NCI-H524 (cell line): ENCODE data around the gene PDIA2.
"Not testable (repeated sequence)": the region's sequence is repeated elsewhere in the genome, so short reads cannot be mapped to it uniquely, and the experiment has no call there.

Experiments used
- DNase-seq, 2 experiments: peaks; one replicate each; lab custom pipeline; 2025; lab: John Stamatoyannopoulos, UW

PDIA2 gene

DNA sequence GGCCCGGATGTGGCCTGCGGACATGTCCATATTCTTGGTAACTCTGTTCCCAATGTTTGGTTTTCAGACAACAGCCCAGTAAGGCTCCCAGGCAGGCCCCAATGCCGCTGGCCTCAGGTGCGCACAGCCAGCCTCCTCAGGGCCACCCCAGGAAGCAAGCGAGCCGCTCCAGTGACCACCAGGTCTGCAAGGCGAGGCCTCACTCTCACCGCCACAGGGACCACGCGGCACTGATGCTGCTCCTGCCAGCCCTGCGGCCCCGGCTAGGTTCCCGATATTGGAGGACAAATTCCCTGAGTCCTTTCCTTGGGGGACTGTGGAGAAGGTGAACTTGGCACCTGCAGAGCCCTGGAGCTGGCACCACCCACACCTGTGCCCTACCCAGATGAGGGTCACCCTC lies 19.0 kb downstream of the PDIA2 start:
- no peak for DNase-seq

DNA sequence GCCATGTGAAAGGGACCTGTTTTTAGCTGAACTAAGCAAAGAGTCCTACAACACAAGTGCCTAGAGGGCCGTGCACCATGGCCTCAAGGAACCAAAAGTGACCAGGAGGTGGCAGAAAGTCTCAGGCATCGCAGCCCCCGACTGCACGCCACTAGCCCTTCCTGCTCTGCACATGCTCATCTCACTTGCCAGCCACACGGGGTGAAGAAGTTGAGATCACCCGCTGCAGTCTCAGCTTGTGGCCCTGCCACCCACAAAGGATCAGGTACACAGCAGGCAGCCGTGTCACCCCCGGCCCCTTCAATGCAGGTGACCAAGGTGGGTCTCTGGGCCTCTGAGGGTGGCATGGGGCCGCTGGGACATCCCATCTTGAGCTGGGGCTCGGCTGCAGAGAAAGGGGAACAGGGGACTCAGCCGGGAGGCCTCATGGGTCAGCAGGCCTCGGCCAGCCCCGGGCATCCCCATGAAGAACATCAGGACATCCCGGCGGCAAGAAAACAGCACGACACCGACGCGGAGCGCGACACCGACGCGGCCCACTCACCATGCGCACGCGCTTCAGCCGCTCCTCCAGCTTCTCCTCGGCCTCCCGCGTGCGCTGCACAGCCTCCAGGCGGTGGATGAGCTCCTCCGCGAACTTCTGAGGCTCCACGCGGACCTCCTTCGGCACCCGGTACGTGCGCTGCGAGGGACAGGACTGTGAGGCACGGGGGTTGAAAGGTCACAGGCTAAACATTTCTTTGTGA lies 21.0 kb downstream of the PDIA2 start:
- no peak for DNase-seq

DNA sequence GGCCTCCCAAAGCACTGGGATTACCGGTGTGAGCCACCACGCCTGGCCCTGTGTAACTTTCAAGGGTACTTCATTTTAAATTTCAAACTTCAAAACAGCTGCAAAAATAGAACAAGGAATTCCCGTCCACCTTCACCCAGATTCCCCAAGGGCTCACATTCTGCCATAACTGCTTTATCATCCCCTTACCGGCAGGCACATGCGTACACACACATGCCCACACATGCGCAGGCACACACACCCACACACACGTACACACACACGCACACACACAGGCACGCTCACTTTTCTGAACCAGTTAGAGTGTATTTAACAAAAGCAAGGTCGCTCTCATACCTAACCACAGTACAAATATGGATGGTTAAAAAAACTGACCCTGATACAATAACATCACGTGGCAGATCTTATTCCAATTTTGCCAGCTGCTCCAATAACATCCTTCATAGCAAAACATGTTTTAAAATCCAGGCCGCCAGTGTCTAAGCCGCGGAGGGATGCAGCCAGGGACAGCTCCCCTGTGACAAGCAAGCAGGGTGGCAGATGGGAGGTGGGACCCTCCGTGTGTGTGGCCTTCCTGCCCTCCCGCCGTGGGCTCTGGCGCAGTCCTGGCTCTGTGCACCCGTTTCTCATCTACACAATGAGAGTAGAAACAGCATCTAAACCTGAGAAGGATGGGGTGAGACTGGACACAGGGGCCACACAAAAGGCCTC lies 23.1 kb downstream of the PDIA2 start:
- DNase-seq = peak in 1 of 2 experiments; percentile 48

DNA sequence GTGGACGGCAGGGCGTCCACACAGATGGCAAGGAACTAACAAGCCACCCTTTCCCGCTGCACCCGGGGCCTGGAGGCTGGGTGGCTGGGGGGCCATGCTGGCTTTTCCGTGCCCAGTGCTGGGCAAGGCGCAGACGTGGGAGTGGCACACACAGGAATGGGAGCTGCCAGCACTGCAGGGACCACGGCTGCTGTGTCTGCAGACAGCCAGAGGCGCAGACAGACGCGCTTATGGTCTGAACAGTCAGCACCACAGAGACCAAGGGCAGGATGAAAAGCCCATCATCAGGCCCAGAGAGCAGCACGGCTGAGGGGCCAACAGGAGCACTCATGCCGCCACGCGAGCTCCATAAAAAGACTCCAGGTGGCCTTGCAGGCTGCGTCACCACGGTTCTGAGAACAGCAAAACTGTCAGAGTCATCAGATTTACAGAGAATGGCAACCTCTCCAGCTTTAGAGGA lies 24.0 kb downstream of the PDIA2 start:
- peak in 1 of 2 experiments; percentile 13 for DNase-seq

DNA sequence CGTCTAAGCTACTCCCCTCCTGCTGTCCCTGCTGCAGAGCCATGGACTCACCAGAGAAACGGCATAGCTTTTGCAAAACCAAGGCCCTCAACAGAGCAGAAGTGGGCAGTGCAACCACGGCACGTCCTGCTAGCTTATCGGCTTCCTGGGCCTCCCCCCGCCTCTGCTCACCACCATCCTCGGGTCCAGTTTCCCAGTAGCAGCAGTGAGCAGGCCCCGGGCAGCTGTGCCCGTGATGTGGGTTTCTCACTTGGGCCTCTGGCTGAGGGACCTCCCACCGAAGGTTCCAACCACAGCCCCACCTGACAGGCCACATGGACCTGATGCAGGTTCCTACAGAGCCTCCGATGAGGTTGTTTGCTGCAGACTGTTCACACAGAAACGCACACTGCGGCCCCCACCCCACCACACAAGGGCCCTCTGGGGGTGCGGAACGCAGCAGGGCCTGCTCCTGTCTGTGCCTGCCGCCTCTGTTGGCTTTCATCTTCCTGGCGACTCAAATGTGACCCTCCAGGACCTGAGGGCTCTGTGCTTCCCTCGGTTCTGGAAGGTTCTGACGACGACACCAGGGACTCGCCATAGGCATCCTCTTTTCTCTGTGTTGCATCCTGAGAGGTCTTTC lies 24.8 kb downstream of the PDIA2 start:
- DNase-seq = no peak

DNA sequence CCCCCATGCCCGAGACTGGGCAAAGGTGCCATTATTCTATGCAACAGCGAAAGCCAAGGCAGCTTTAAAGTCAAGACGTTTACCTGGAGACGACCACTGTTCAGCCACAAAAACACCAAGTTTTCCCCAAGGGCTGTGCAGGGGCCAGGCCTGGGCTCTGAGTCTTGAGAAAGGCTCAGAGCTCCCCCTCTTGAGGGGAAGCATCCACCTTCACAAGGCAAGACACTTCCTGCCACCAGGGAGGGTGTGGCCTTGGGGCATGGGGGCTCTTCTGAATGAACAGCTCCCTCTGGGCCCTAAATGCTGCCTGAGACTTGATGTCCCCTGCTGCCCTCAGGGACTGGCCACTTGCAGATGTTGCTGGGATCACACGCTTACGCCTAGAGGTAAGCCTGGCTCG lies 26.5 kb downstream of the PDIA2 start:
- DNase-seq = no peak

DNA sequence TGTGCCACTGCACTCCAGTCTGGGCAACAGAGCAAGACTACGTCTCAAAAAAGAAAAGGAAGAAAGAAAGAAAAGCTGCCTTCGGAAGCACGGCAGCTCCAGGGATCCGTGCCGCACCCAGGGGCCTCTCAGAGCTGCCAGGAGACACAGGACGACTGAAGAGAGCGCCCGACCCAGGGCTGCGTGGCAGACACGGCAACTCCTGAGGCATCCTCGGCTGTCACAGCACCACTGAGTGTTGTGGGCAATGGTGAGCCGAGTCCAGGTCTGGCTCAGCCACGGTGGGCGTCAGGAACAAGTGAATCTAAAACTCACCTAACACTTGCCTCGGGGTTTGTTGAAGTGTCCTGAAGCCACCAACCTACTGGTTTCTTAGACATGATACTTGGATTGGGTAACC lies 28.8 kb downstream of the PDIA2 start:
- DNase-seq = no peak

- no peak for DNase-seq
Observed at GRCh38 chr16:314351-314750, 31.4 kb downstream of the PDIA2 start.

DNA sequence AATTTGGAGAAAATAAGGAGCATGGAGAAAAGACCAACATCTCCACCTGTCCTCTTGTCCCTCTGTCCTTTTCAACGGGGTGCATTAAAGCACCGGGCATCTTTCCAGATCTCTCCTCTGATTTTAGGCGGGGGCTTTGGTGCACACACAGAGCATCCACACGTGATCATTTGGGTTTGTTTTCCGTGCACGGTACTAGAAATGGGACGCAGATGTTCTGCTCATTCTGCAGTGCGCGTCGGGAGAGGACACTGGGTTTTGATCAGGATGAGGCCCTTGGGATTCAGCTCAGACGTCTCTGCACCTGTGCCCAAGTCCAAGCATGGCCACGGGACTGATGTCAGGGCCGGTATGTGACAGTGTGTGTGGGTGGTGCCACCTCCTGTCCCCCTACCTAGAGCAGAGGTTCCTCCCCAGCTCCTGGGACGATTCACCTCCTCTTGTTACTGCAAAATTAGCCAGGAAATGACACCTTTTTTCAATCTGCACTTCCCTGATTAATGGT lies 31.9 kb downstream of the PDIA2 start:
- peak; percentile 58 to 66 for DNase-seq

DNA sequence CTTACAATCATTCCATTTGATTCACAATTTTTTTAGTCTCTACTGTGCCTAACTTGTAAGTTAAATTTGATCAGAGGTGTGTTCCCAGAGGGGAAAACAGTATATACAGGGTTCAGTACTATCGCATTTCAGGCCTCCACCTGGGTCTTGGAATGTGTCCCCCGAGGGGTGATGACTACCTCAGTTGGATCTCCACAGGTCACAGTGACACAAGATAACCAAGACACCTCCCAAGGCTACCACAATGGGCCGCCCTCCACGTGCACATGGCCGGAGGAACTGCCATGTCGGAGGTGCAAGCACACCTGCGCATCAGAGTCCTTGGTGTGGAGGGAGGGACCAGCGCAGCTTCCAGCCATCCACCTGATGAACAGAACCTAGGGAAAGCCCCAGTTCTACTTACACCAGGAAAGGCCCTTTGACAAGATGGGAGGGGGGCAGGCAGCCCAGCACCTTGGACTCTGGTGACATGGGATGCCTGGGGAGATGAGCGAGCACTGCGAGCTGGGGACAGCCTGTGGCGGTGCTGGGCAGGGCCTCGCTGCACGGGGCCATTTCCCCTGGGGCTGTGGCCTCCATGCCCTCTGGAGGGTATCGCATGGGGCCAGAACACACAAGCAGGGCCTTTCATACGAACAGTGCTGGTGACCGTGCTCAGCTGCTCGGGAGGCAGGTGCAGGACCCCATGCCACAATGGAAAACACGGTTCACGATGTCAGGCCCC lies 33.9 kb downstream of the PDIA2 start:
- DNase-seq = no peak

DNA sequence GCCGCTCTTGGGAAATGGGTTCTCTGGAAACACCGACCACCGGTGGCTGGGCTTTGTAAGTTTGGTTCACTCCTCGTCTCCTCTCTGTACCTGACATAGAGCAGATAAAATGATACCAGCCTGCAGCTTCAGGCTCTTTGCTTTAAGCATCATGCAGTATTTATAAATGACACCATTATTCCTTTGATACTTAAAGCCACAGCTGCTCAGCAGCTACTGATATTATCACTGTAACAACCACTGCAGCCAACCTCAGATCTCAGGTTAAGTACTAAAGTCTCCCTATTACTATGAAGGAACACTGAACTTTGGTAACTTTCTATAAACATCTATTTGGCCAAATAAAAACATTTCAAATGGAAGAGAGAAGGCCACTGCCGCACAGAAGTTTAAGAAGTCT lies 34.6 kb downstream of the PDIA2 start:
- no peak for DNase-seq

DNA sequence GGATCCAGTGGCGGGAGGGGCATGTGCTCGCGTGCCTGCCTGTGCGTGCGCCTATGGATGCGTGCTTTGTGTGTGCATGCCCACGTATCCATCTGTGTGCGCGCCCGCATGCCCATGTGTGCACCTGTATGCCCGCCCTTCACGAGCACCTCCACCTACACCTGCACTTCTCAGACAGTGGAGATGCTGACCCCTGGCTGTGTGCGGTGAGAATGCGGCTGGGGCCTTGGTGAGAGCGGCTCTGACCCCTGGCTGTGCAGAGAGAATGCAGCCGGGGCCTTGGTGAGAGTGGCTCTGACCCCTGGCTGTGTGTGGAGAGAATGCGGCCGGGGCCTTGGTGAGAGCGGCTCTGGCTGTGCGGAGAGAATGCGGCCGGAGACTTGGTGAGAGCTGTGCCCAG lies 35.7 kb downstream of the PDIA2 start:
- DNase-seq = no peak

- DNase-seq = no peak
Observed at GRCh38 chr16:320206-320605, 37.2 kb downstream of the PDIA2 start.

DNA sequence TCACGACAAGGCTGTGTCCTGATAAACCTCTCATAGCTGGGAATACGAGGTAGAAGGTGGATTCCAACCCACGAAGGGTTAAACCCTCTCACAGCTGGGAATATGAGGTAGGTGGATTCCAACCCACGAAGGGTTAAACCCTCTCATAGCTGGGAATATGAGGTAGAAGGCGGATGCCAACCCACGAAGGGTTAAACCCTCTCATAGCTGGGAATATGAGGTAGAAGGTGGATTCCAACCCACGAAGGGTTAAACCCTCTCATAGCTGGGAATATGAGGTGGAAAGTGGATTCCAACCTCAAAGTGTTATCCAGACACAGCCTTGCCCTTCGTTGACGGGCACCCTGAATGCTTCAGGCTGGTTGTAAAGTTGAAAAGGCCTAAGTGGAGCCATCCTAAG lies 38.6 kb downstream of the PDIA2 start:
- no peak for DNase-seq

DNA sequence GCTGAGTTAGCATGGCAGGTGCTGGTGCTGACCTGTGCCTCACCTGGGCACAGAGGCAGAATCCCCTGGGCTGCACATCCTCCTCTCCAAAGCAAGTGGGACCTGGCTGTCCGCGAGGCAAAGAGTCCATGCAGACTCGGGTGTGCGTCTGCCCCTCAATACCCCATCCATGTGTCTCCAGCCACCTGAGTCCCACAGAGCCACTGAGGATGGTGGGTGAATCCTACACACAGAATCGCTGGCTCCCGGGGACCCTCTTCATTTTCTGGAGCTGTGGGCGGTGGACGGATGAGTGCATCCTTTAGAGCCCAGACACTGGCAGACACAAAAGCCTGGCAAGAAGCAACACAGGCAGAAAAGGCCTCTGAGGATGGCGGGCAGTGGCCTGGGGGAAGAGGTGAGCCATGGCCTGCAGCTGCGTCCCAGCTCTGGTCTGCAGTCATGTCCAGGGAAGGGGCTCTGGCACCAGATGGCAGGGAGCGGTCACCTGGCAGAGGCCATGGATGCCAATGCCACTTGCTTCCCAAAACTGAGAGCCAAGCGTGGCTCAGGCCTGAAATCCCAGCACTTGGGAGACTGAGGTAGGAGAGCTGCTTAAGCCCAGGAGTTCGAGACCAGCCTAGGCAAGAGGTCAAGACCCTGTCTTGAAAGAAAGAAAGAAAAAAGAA lies 39.6 kb downstream of the PDIA2 start:
- DNase-seq = no peak

GRCh38 chr16:324201-324450 lies 41.2 kb downstream of the PDIA2 start:
- no peak for DNase-seq

GRCh38 chr16:324451-325334 lies 41.7 kb downstream of the PDIA2 start:
- no peak for DNase-seq

GRCh38 chr16:325375-326145 lies 42.6 kb downstream of the PDIA2 start:
- DNase-seq = no peak

DNA sequence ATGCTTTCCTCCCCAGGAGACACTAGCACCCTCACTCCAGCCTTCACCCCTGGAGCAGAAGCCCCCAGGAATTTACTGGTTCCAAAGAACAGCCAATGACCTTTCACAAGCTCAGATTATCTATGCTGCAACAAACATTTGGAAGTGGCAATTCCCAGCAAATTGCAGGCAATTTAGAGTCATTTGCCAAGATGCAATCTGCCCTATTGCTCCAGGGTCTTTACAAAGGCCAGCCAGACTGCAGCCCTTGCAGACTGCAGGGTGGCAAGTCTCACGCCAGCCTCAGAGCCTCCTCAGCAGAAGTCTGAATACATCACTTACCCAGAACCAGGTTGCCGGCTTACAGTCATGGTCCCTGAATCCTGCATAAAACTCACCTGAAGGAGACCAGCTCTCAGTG lies 47.8 kb downstream of the PDIA2 start:
- no peak for DNase-seq

GRCh38 chr16:331181-331814 lies 48.3 kb downstream of the PDIA2 start:
- DNase-seq = not testable (repeated sequence)
